ENCODE measurements around the gene NAALADL1.

DNA sequence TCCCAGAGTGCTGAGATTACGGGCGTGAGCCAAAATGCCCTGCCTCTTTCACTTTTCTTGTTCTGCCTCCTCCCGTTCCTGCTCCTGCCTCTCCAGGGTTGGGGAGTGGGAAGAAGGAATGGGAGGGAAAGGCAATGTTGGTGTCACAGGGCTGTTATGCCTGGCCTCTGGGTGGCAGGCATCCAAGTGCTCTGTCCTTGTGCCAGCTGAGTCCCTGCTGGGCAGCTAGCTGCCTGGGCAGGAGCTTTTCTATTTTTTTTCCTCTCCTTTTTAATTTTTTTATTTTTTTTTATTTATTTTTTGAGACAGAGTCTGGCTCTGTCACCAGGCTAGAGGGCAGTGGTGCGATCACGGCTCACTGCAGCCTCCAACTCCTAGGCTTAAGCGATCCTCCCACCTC, 21.4 kb downstream of the NAALADL1 start:
- no peak for TF ChIP-seq POLR2A (IDR thresholded peaks at IDR 0.05)
- TF ChIP-seq, protein P1, sequence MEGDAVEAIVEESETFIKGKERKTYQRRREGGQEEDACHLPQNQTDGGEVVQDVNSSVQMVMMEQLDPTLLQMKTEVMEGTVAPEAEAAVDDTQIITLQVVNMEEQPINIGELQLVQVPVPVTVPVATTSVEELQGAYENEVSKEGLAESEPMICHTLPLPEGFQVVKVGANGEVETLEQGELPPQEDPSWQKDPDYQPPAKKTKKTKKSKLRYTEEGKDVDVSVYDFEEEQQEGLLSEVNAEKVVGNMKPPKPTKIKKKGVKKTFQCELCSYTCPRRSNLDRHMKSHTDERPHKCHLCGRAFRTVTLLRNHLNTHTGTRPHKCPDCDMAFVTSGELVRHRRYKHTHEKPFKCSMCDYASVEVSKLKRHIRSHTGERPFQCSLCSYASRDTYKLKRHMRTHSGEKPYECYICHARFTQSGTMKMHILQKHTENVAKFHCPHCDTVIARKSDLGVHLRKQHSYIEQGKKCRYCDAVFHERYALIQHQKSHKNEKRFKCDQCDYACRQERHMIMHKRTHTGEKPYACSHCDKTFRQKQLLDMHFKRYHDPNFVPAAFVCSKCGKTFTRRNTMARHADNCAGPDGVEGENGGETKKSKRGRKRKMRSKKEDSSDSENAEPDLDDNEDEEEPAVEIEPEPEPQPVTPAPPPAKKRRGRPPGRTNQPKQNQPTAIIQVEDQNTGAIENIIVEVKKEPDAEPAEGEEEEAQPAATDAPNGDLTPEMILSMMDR (IDR thresholded peaks at IDR 0.05) = no peak

Measured in esophagus squamous epithelium (tissue), 4 donors.